ENCODE data around the gene RPS6KB2.

DNA sequence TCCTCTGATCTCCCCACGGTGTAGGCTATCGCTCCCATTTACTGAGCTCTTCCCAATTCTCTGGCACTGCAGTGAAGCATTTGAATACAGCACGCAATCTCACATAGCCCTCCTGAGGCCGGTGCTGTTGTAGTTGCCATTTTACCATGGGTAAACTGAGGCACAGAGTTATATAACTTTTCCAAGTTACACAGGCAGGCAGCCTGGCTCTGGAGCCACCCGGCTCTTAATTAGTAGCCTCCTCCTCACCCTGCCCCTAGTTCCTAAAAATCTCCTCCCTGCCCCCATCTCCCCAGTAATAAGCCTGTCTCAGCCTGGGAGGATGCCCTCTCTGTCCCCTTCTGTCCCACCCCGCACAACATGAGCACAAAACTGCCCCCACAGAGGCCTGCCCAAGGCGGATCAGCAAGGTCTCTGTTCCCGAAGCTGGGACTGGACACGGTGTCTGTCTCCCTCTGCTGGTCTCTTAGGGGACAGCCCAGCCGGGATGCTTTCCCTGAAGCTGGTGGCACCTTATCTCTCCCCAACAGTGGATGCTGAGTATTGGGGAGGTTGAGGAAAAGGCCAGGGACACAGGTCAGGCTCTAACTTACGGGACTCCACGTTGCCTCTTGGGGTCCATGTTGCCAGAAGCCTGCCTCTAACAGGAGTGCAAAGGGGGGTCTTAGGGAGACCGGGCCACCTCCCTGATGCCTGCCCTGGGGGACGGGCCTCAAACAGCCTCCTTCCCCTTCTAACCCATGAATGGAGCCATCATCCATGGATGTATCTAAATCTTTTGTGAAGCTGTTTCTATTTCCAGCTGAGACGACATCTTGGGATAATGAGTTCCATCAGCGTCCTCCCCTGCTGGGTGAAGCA lies 45.8 kb upstream of the RPS6KB2 start:
- TF ChIP-seq, protein P1, sequence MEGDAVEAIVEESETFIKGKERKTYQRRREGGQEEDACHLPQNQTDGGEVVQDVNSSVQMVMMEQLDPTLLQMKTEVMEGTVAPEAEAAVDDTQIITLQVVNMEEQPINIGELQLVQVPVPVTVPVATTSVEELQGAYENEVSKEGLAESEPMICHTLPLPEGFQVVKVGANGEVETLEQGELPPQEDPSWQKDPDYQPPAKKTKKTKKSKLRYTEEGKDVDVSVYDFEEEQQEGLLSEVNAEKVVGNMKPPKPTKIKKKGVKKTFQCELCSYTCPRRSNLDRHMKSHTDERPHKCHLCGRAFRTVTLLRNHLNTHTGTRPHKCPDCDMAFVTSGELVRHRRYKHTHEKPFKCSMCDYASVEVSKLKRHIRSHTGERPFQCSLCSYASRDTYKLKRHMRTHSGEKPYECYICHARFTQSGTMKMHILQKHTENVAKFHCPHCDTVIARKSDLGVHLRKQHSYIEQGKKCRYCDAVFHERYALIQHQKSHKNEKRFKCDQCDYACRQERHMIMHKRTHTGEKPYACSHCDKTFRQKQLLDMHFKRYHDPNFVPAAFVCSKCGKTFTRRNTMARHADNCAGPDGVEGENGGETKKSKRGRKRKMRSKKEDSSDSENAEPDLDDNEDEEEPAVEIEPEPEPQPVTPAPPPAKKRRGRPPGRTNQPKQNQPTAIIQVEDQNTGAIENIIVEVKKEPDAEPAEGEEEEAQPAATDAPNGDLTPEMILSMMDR (IDR thresholded peaks at IDR 0.05; ENCODE audit: insufficient read depth, low read length) = peak; percentile 99
- no peak for TF ChIP-seq POLR2AphosphoS5 (IDR thresholded peaks at IDR 0.05; ENCODE audit: low read depth)

All from HL-60 (cell line).